VCaP (cell line): ENCODE results near the gene TMEM225B.
"Not testable (repeated sequence)": the region's sequence is repeated elsewhere in the genome, so short reads cannot be mapped to it uniquely, and the experiment has no call there.

ENCODE experiments used
- H3K27ac ChIP-seq: fragments of 450-650 bp; 2 replicates; pipeline ENCODE4 v1.5.1; 2017
- TF ChIP-seq, protein P1 (sequence below): fragments of 450-650 bp; conservative IDR thresholded peaks from 2 replicates; pipeline ENCODE4 v1.5.1; 2017; ENCODE audit warnings: mild to moderate bottlenecking, moderate library complexity

TMEM225B gene, protein sequence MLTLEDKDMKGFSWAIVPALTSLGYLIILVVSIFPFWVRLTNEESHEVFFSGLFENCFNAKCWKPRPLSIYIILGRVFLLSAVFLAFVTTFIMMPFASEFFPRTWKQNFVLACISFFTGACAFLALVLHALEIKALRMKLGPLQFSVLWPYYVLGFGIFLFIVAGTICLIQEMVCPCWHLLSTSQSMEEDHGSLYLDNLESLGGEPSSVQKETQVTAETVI

DNA sequence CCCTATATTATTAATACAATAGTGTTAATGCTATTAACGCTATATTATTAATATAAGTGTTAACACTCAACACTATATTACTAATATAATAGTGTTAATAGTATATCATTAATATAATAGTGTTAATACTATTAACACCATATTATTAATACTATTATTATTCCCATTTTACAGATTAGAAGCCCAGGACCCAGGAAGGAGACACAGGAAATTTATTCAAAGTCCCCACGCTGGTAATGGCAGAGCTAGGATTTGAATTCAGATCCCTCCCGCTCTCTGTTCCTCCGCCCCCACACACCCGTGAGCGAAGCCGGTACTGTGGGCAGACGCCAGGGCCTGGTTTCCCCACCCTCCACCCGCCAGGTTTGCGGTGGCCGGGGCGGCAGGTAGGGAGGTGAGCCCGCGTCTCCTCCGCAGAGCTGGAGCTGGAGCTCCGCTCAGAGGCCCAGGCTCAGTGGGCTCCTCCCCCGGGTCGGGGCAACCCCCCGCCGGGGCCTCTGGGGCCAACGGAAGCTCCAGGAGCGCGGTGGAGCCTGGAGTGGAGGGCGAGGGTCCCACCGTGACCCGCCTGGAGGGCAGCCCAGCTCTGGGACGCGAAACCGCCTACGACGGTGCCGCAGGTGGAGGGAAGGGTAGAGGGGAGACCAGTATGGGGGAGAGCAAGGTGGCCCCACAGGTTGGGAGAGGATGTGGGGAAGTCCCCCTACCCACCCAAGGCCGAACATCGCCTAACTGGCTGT is at the start of gene TMEM225B:
Gene TMEM225B (plus strand): TSS at position 506 of the 740 bp plus-strand sequence. CDS start 6,122 bp downstream, outside the sequence.
- H3K27ac ChIP-seq = no peak within 1 kb of the TSS
- TF ChIP-seq, protein P1, sequence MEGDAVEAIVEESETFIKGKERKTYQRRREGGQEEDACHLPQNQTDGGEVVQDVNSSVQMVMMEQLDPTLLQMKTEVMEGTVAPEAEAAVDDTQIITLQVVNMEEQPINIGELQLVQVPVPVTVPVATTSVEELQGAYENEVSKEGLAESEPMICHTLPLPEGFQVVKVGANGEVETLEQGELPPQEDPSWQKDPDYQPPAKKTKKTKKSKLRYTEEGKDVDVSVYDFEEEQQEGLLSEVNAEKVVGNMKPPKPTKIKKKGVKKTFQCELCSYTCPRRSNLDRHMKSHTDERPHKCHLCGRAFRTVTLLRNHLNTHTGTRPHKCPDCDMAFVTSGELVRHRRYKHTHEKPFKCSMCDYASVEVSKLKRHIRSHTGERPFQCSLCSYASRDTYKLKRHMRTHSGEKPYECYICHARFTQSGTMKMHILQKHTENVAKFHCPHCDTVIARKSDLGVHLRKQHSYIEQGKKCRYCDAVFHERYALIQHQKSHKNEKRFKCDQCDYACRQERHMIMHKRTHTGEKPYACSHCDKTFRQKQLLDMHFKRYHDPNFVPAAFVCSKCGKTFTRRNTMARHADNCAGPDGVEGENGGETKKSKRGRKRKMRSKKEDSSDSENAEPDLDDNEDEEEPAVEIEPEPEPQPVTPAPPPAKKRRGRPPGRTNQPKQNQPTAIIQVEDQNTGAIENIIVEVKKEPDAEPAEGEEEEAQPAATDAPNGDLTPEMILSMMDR = no peak

DNA sequence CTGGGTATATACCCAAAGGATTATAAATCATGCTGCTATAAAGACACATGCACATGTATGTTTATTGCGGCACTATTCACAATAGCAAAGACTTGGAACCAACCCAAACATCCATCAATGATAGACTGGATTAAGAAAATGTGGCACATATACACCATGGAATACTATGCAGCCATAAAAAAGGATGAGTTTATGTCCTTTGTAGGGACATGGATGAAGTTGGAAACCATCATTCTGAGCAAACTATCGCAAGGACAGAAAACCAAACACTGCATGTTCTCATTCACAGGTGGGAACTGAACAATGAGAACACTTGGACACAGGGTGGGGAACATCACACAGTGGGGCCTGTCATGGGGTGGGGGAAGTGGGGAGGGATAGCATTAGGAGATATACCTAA is 48.5 kb upstream of the TMEM225B start:
- H3K27ac ChIP-seq = not testable (repeated sequence)

DNA sequence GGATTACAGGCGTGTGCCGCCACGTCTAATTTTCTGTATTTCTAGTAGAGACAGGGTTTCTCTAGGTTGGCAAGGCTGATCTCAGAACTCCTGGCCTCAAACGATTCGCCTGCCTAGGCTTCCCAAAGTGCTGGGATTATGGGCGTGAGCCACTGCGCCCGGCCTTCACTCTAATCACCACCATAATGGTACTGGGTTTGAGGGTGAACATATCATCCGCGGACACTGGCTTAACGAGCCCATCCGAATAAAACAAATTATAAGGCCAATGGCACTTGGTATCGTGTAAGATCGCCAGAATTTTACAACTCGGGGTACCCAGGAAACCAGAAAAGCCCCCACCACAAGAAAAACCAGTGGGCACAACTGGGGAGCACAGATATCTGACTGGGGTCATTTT is 46.7 kb upstream of the TMEM225B start:
- peak overlapping the region; percentile 76 for H3K27ac ChIP-seq
- TF ChIP-seq, protein P1 = no peak

DNA sequence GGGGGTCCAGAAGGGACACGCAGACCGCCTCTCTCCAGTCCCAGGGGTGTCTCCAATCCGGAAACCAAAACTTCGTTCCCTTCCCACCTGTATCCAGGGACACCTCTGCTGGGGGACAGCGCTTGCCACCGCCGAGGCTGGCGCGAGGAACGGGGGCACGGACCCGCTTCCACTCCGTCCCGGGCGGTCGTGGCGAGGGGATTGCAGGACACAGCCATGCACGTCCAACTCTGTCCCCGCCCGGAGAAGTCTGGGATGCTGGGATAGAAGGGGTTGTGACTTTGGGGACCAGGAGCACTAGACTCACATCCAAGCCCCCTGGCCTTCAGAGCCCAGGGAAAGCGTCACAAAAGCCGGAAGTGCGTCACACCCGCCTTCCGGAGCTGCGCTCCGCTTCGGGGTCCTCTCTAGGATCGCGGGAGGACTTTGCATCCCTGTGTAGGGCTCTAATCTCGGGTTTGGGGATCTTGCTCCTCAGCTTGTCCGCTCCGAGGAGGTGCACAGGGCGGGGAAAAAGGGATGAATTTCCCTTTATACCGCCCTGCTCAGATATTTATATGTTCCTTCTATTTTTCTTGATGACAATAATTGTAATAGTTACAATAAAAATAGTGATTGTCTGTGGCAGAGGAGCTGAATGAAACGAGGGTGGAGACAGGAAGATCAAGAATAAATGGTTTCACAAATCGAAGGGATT is 46.2 kb upstream of the TMEM225B start, which contains the start of gene FAM200A:
Gene FAM200A (minus strand): TSS at position 348 of the 697 bp plus-strand sequence. CDS start 3,707 bp downstream, outside the sequence.
- TF ChIP-seq, protein P1 = no peak

DNA sequence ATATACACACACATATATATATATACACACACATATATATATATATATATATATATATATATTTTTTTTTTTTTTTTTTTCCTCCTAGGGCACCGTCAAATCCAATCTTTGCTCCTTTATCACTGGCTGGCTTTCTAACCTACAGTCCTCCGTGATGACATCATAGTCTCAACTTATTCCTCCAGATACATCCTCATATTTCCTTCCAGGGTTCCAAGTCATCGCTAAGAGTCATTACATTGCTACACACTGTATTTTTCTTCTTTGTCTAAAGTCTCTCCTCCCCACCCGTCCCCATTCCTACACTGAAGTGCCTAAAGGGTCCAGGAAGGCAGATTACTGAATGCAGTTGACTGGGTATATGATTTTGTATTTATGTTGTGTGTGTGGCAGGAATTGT is 45.0 kb upstream of the TMEM225B start:
- TF ChIP-seq, protein P1 = no peak
- no peak overlapping the region for H3K27ac ChIP-seq

More for the DNA sequence above, 46.2 kb upstream of the TMEM225B start, which contains the start of gene FAM200A:
- H3K27ac ChIP-seq = peak within 1 kb of the TSS; percentile 76

DNA sequence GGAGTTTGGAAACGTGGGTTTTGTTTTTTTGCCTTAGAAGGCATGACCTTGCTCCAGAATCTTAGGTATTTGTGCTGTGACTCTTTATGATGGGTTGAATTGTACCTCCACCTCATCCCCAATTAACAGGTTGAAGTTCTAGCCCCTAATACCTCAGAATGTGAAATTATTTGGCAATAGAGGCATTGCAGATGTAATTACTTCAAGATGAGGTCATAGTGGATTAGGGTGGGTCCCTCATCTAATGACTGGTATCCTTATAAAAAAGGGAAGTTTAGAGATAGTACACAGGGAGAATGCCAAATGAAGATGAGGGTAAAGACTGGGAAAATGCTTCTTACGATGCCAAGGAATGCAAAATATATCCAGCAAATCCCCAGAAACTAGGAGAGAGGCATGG is 43.1 kb upstream of the TMEM225B start:
- H3K27ac ChIP-seq = no peak overlapping the region
- TF ChIP-seq, protein P1 = no peak

DNA sequence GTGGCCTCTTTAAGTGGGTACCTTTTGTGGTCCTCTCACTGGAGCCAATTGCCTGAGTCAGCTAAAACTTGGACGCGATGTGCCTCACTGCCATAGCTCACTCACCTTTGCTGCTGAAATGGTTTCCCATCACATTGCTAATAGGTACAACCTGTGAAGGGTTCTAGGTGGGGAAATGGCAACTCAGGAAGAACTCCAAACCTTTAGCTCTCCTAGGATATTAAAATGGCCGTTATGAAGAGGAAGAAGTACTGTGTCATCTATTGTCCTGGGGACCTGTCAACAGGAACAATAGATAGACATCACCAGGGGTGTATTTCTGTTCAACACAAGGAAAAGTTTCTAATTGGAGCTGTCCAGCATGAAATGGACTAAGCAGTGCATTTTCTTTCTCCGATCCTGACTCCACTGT is 40.9 kb upstream of the TMEM225B start:
- no peak overlapping the region for H3K27ac ChIP-seq

More for the DNA sequence above, 40.9 kb upstream of the TMEM225B start:
- TF ChIP-seq, protein P1 = no peak
